ENCODE data around the gene PAAF1. TPM values are rescaled to one million over a fixed set of nuclear protein-coding genes. Genes with fewer than 3 reads are reported as not detected.

Gene PAAF1
- total and polyA plus RNA-seq, 8 donors = 8.0 to 15.9 (median 11.4) TPM

GRCh38 chr11:73889536-73889935 lies 12.7 kb downstream of the PAAF1 start:
- no peaks in the 10 kb centered on the region for H3K4me1 ChIP-seq
- TF ChIP-seq, protein P1, sequence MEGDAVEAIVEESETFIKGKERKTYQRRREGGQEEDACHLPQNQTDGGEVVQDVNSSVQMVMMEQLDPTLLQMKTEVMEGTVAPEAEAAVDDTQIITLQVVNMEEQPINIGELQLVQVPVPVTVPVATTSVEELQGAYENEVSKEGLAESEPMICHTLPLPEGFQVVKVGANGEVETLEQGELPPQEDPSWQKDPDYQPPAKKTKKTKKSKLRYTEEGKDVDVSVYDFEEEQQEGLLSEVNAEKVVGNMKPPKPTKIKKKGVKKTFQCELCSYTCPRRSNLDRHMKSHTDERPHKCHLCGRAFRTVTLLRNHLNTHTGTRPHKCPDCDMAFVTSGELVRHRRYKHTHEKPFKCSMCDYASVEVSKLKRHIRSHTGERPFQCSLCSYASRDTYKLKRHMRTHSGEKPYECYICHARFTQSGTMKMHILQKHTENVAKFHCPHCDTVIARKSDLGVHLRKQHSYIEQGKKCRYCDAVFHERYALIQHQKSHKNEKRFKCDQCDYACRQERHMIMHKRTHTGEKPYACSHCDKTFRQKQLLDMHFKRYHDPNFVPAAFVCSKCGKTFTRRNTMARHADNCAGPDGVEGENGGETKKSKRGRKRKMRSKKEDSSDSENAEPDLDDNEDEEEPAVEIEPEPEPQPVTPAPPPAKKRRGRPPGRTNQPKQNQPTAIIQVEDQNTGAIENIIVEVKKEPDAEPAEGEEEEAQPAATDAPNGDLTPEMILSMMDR (IDR thresholded peaks at IDR 0.05) = no peak
- 94% methylated on average over 1 of the region's 1 CpG for WGBS, 2 donors
- FAIRE-seq (no peak), DNase-seq (no peak), ATAC-seq (no peak)
- no peaks in the 10 kb centered on the region for H3K27me3 ChIP-seq
- intact Hi-C loops (cut with DNase I) = no loop called here
- H3K36me3 ChIP-seq = peaks cover 0 to 28% (median 4%) of the 10 kb centered on the region in 3 donors
- no peaks in the 10 kb centered on the region for H3K9me3 ChIP-seq
- H3K4me3 ChIP-seq = no peak overlapping the region
- H3K27ac ChIP-seq = no peak overlapping the region

DNA sequence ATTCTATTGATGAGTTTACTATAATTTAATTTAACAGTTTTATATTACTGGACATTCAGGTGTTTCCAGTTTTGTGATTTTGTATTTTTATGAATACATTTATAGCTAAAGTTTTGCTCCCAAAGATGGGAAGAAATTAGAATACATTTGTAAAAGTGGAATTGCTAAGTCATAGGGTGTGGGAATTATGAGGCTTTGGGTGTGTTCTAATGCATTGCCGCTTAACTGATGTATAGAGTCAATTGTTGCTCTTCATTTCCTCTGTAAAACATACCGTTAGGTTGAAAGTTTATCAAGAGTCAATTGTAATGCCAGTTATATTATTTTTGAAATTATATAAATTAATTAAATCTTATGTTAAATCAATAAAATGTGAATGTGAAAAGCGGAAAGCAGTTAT lies 16.2 kb downstream of the PAAF1 start:
- no peaks in the 10 kb centered on the region for H3K27me3 ChIP-seq
- H3K36me3 ChIP-seq = peaks cover 0 to 24% (median 4%) of the 10 kb centered on the region in 3 donors
- no peaks in the 10 kb centered on the region for H3K9me3 ChIP-seq
- FAIRE-seq = no peak
- no peak for DNase-seq
- TF ChIP-seq, protein P1 (IDR thresholded peaks at IDR 0.05) = no peak
- intact Hi-C loops (cut with DNase I) = no loop called here
- H3K27ac ChIP-seq = no peak overlapping the region
- H3K4me3 ChIP-seq = no peak overlapping the region
- 96 to 99% methylated on average over 3 of the region's 3 CpGs for WGBS, 2 donors
- ATAC-seq = no peak
- no peaks in the 10 kb centered on the region for H3K4me1 ChIP-seq

DNA sequence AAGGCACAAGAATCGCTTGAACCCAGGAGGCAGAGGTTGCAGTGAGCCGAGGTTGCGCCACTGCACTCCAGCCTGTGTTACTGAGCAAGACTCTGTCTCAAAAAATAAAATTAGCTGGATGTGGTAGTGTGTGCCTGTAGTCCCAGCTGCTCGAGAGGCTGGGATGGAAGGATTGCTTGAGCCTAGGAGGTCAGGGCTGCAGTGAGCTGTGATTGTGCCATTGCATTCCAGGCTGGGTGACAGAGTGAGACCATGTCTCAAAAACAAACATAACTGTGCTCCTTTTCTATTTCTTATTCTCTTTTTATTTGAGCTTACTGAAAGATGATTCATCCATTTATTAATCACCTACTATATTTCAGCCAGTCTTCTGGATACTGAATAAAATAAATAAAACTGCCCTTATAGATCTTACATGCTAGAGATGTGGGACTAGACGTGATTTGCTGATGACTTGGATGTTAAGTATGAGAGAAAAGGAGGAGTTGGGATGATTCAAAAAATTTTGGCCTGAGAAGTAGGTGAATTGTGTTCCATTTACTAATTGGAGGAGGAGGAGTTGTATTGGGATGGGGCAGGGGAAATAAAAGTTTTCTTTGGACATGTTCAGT lies 18.0 kb downstream of the PAAF1 start:
- no peaks in the 10 kb centered on the region for H3K27me3 ChIP-seq
- no peaks in the 10 kb centered on the region for H3K9me3 ChIP-seq
- no peak for FAIRE-seq
- H3K36me3 ChIP-seq = peaks cover 0 to 24% (median under 1%) of the 10 kb centered on the region in 3 donors
- intact Hi-C loops (cut with DNase I) = no loop called here
- H3K27ac ChIP-seq = no peak overlapping the region
- WGBS, 2 donors = 96 to 98% methylated on average over 5 of the region's 5 CpGs
- no peak overlapping the region for H3K4me3 ChIP-seq
- no peak for ATAC-seq
- H3K4me1 ChIP-seq = no peaks in the 10 kb centered on the region
- DNase-seq = no peak
- TF ChIP-seq, protein P1 (IDR thresholded peaks at IDR 0.05) = no peak

- no peak for FAIRE-seq
- ATAC-seq = no peak
- Histone ChIP-seq H3K4me1 (no peaks in the 10 kb centered on the region), H3K27ac (no peak overlapping the region), H3K36me3 (peaks cover 0 to 33% (median 3%) of the 10 kb centered on the region in 3 donors), H3K27me3 (no peaks in the 10 kb centered on the region), H3K4me3 (no peak overlapping the region), H3K9me3 (no peaks in the 10 kb centered on the region)
- no peak for DNase-seq
- WGBS, 2 donors = 85 to 95% methylated on average over 1 of the region's 1 CpG
- TF ChIP-seq, protein P1 (IDR thresholded peaks at IDR 0.05) = no peak
- intact Hi-C loops (cut with DNase I) = no loop called here
These were observed 25.5 kb downstream of the PAAF1 start for GRCh38 chr11:73902303-73902702.

DNA sequence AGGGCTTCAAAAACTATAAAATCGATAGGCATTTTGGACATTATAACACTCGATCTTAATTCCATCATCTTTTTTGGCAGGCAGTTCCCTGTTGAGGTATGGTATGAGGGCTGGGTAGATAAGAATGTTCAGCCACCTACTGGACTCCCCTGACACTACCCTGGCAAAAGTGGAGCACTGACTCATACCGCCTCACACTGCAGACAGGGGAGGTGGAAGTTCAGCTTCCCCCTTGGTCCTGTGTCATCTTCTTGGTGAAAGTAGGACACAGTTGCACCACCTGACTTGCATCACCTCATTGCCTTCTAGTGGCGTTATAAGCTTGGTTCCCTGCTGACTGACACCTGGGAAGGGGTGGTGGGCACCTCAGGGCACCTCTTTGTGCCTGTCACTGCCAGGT lies 30.4 kb downstream of the PAAF1 start:
- DNase-seq (no peak), FAIRE-seq (no peak), ATAC-seq (peak in 3 of 4 donors; percentile 41 to 49 (median 42))
- intact Hi-C loops (cut with DNase I) = no loop called here
- Histone ChIP-seq H3K27ac (no peak overlapping the region), H3K27me3 (no peaks in the 10 kb centered on the region), H3K36me3 (peaks cover 0 to 34% (median 0%) of the 10 kb centered on the region in 3 donors), H3K4me1 (no peaks in the 10 kb centered on the region), H3K4me3 (no peak overlapping the region), H3K9me3 (no peaks in the 10 kb centered on the region)
- TF ChIP-seq, protein P1 (IDR thresholded peaks at IDR 0.05) = no peak
- WGBS, 2 donors = 77 to 93% methylated on average over 4 of the region's 4 CpGs
